GM12873 (cell line): ENCODE results near the gene ASB2.
A peak's percentile ranks its signal among the peaks of the same experiment; 100 is the strongest.

Experiments
- CTCF ChIP-seq: IDR thresholded peaks from 2 replicates; pipeline ENCODE4 v1.5.1; 2012; ENCODE audit warnings: low read depth, mild to moderate bottlenecking, moderate library complexity, low read length, control low read depth; ENCODE audit not compliant: insufficient read depth; ENCODE audit errors: missing control alignments

The ASB2 gene

GRCh38 chr14:94020267-94020666, 43.9 kb upstream of the ASB2 start:
- TF ChIP-seq CTCF = no peak

GRCh38 chr14:94019329-94019728, 43.0 kb upstream of the ASB2 start:
- TF ChIP-seq CTCF = no peak

GRCh38 chr14:94018308-94018707, 41.9 kb upstream of the ASB2 start:
- TF ChIP-seq CTCF = no peak

- no peak for TF ChIP-seq CTCF
Observed at GRCh38 chr14:94016446-94016976, 40.1 kb upstream of the ASB2 start.

- TF ChIP-seq CTCF = peak; percentile 27
Observed at GRCh38 chr14:94015223-94015622, 38.9 kb upstream of the ASB2 start.

GRCh38 chr14:94014382-94014781, 38.0 kb upstream of the ASB2 start:
- TF ChIP-seq CTCF = no peak

- no peak for TF ChIP-seq CTCF
Observed at GRCh38 chr14:94011795-94012194, 35.4 kb upstream of the ASB2 start.
